Measurements from ENCODE around the gene LIME1. TPM values are rescaled to one million over a fixed set of nuclear protein-coding genes. Genes with fewer than 3 reads are reported as not detected.

LIME1 gene
- total and polyA plus RNA-seq, 10 of the 15 experiments (the other 5 are each of a cell fraction or from before 2014, with no cell fraction given) = 0.35 to 154 (median 49.9) TPM

DNA sequence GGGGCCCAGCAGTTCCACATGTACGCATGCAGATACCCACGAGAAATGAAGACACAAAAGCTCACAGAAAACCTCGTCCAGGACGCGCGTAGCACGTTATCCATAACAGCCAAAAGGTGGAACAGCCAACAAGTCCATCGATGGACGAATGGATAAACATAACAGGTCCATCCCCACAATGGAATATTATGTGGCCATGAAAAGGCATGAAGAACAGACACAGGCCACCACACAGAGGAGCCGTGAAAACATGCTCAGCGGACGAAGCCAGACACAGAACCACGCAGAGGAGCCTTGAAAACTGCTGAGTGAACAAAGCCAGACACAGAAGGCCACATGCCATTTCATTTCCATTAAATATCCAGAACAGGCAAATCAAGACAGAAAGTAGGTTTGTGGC, 41.1 kb downstream of the LIME1 start:
- SMC1A ChIA-PET (ENCODE audit: uncharacterized antibody, unreplicated experiment) = no interaction called here
- RAD21 ChIA-PET (ENCODE audit: unreplicated experiment) = no interaction called here
- Histone ChIP-seq H3K9ac (ENCODE audit: control insufficient read depth, insufficient read depth, low read length) (no peak overlapping the region), H2AFZ (ENCODE audit: control insufficient read depth, low read depth, low read length) (no peak overlapping the region), H3K36me3 (ENCODE audit: control insufficient read depth in 2 of 2, insufficient read depth in 2 of 2, low read length in 1 of 2) (no peaks in the 10 kb centered on the region), H3K27ac (ENCODE audit: control insufficient read depth, insufficient read depth) (no peak overlapping the region), H4K20me1 (ENCODE audit: control insufficient read depth, insufficient read depth) (no peaks in the 10 kb centered on the region), H3K9me3 (replicated peaks; ENCODE audit: control insufficient read depth, insufficient read depth, low read length) (peaks cover 7% of the 10 kb centered on the region; the same call in 1 of the 3 replicates), H3K4me2 (ENCODE audit: control insufficient read depth, insufficient read depth) (no peak overlapping the region), H3K27me3 (replicated peaks in 1 of 2; ENCODE audit: control insufficient read depth in 2 of 2, insufficient read depth in 2 of 2, low read length in 1 of 2) (no peaks in the 10 kb centered on the region), H3K4me3 (no peak overlapping the region), H3K79me2 (ENCODE audit: control insufficient read depth, insufficient read depth, low read length) (no peaks in the 10 kb centered on the region), H3K4me1 (ENCODE audit: control insufficient read depth, insufficient read depth, low read length) (peaks cover 8% of the 10 kb centered on the region)
- ATAC-seq = no peak
- BruUV-seq (replicated peaks) = no TSS peak
- CTCF ChIA-PET = interaction anchor here (2.2 kb wide), 1 partner anchor 9 kb away, joined by 7 read pairs; no protein-coding TSS in a partner anchor
- intact Hi-C loops (cut with micrococcal nuclease; ENCODE audit: unreplicated experiment) = no loop called here
- 83% methylated on average over 13 of the region's 13 CpGs for whole genome bisulfite sequencing (ENCODE audit: insufficient coverage, insufficient replicate concordance, low lambda C conversion rate, missing lambda C conversion rate)
- no peak for DNase-seq (ENCODE audit: low read depth, low spot score)
- POLR2A ChIA-PET = no interaction called here
- in situ Hi-C loops (cut with MboI) = no loop called here
- TF ChIP-seq NR2C2 (IDR thresholded peaks at IDR 0.05; ENCODE audit: borderline replicate concordance, control insufficient read depth, insufficient read length, low read depth) (no peak), ZZZ3 (IDR thresholded peaks at IDR 0.05; ENCODE audit: control insufficient read depth, insufficient read length, low read depth) (no peak)
- no peak for FAIRE-seq

- no peak overlapping the region for H3K4me2 ChIP-seq (ENCODE audit: control insufficient read depth, insufficient read depth)
- ATAC-seq (no peak), DNase-seq (ENCODE audit: low read depth, low spot score) (no peak), FAIRE-seq (no peak)
- BruUV-seq (replicated peaks) = no TSS peak
- H3K9ac ChIP-seq (ENCODE audit: control insufficient read depth, insufficient read depth, low read length) = no peak overlapping the region
- CTCF ChIA-PET = interaction anchor here (2.2 kb wide), 1 partner anchor 9 kb away, joined by 7 read pairs; no protein-coding TSS in a partner anchor
- H3K4me1 ChIP-seq (ENCODE audit: control insufficient read depth, insufficient read depth, low read length) = peaks cover 8% of the 10 kb centered on the region
- H3K36me3 ChIP-seq (ENCODE audit: control insufficient read depth in 2 of 2, insufficient read depth in 2 of 2, low read length in 1 of 2) = no peaks in the 10 kb centered on the region
- no peaks in the 10 kb centered on the region for H3K79me2 ChIP-seq (ENCODE audit: control insufficient read depth, insufficient read depth, low read length)
- H3K9me3 ChIP-seq (replicated peaks; ENCODE audit: control insufficient read depth, insufficient read depth, low read length) = peaks cover 7% of the 10 kb centered on the region; the same call in 1 of the 3 replicates
- in situ Hi-C loops (cut with MboI) = no loop called here
- H3K27me3 ChIP-seq (replicated peaks in 1 of 2; ENCODE audit: control insufficient read depth in 2 of 2, insufficient read depth in 2 of 2, low read length in 1 of 2) = no peaks in the 10 kb centered on the region
- no peak overlapping the region for H2AFZ ChIP-seq (ENCODE audit: control insufficient read depth, low read depth, low read length)
- RAD21 ChIA-PET (ENCODE audit: unreplicated experiment) = no interaction called here
- 51% methylated on average over 19 of the region's 19 CpGs for WGBS (ENCODE audit: insufficient coverage, insufficient replicate concordance, low lambda C conversion rate, missing lambda C conversion rate)
- POLR2A ChIA-PET = interaction anchor here (0.5 kb wide), 1 partner anchor 20 kb away, joined by 3 read pairs; no protein-coding TSS in a partner anchor
- no peak overlapping the region for H3K27ac ChIP-seq (ENCODE audit: control insufficient read depth, insufficient read depth)
- intact Hi-C loops (cut with micrococcal nuclease; ENCODE audit: unreplicated experiment) = no loop called here
- H3K4me3 ChIP-seq = no peak overlapping the region
- no peaks in the 10 kb centered on the region for H4K20me1 ChIP-seq (ENCODE audit: control insufficient read depth, insufficient read depth)
- SMC1A ChIA-PET (ENCODE audit: uncharacterized antibody, unreplicated experiment) = no interaction called here
- TF ChIP-seq IRF4 (IDR thresholded peaks at IDR 0.05; ENCODE audit: low read depth, low read length) (no peak), EGR1 (IDR thresholded peaks at IDR 0.05; ENCODE audit: borderline replicate concordance in 1 of 2, low read depth in 2 of 2, low read length in 2 of 2) (no peak), MTA2 (IDR thresholded peaks at IDR 0.05; ENCODE audit: low read depth) (no peak), HDAC6 (IDR thresholded peaks at IDR 0.05; ENCODE audit: unreplicated experiment) (no peak), MYC (IDR thresholded peaks at IDR 0.05; ENCODE audit: insufficient read depth, insufficient read length, insufficient replicate concordance, low read length, severe bottlenecking) (no peak), EED (IDR thresholded peaks at IDR 0.05; ENCODE audit: low read depth) (no peak), BRCA1 (IDR thresholded peaks at IDR 0.05; ENCODE audit: low read depth, low read length) (no peak), NR2F1 (conservative IDR thresholded peaks at IDR 0.05) (no peak), ZNF24 (IDR thresholded peaks at IDR 0.05) (no peak), MEF2B (IDR thresholded peaks at IDR 0.05; ENCODE audit: partially characterized antibody, poor library complexity, severe bottlenecking) (no peak), BHLHE40 (IDR thresholded peaks at IDR 0.05; ENCODE audit: borderline replicate concordance in 1 of 2, low read depth in 2 of 2, low read length in 1 of 2) (no peak)
- TF ChIP-seq, protein P1, sequence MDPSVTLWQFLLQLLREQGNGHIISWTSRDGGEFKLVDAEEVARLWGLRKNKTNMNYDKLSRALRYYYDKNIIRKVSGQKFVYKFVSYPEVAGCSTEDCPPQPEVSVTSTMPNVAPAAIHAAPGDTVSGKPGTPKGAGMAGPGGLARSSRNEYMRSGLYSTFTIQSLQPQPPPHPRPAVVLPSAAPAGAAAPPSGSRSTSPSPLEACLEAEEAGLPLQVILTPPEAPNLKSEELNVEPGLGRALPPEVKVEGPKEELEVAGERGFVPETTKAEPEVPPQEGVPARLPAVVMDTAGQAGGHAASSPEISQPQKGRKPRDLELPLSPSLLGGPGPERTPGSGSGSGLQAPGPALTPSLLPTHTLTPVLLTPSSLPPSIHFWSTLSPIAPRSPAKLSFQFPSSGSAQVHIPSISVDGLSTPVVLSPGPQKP (IDR thresholded peaks at IDR 0.05; ENCODE audit: low read depth, low read length) = no peak
- TF ChIP-seq, protein P2, sequence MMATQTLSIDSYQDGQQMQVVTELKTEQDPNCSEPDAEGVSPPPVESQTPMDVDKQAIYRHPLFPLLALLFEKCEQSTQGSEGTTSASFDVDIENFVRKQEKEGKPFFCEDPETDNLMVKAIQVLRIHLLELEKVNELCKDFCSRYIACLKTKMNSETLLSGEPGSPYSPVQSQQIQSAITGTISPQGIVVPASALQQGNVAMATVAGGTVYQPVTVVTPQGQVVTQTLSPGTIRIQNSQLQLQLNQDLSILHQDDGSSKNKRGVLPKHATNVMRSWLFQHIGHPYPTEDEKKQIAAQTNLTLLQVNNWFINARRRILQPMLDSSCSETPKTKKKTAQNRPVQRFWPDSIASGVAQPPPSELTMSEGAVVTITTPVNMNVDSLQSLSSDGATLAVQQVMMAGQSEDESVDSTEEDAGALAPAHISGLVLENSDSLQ (IDR thresholded peaks at IDR 0.05) = no peak
Observed at GRCh38 chr20:63778034-63778752, 41.7 kb downstream of the LIME1 start.

Data from GM12878 (cell line).